H1 (cell line): ENCODE data around the gene LHCGR. TPM values are rescaled to one million over a fixed set of nuclear protein-coding genes. Genes with fewer than 3 reads are reported as not detected.

ENCODE experiments used
- CTCF ChIA-PET: fragments of 300-600 bp; sonication (Branson Sonifier 250); formaldehyde crosslinking; loops from one replicate; lab custom pipeline; 2021; ENCODE audit not compliant: partially characterized antibody; lab: Charles Lee
- POLR2A ChIA-PET: fragments of 300-600 bp; sonication (Branson Sonifier 250); formaldehyde crosslinking; loops from one replicate; lab custom pipeline; 2021; ENCODE audit warnings: inconsistent platforms; ENCODE audit not compliant: partially characterized antibody; lab: Charles Lee
- DNase-seq, 2 experiments: peaks; one replicate each; pipeline versions ENCODE4 v3.0.0 to v3.0.0-alpha.2; 2010 to 2022; ENCODE audit warnings: low spot score in 2 of 2, low read depth in 1 of 2, mixed read lengths in 1 of 2
- FAIRE-seq: peaks from 2 replicates; lab custom pipeline; 2011; peaks lifted over from hg19 to GRCh38; lab: Jason Lieb, UNC
- H2AFZ ChIP-seq: 2 replicates; pipeline ENCODE4 v1.8.1; 2012; ENCODE audit warnings: low read length, inconsistent platforms
- H2AK5ac ChIP-seq: 2 replicates; pipeline ENCODE4 v1.6.1; 2013; ENCODE audit warnings: low read depth, low read length
- H2BK120ac ChIP-seq: replicated peaks from 2 replicates; pipeline ENCODE3; 2013; ENCODE audit warnings: low read depth, low read length, inconsistent platforms
- H2BK12ac ChIP-seq: 2 replicates; pipeline ENCODE4 v1.6.1; 2013; ENCODE audit warnings: low read depth, low read length
- H2BK15ac ChIP-seq: 2 replicates; pipeline ENCODE4 v1.6.1; 2013; ENCODE audit warnings: low read length
- H2BK20ac ChIP-seq: 2 replicates; pipeline ENCODE4 v1.6.1; 2013; ENCODE audit warnings: low read length
- H2BK5ac ChIP-seq: 2 replicates; pipeline ENCODE4 v1.6.1; 2013; ENCODE audit warnings: low read depth, low read length
- H3K14ac ChIP-seq: 2 replicates; pipeline ENCODE4 v1.6.1; 2013; ENCODE audit warnings: inconsistent platforms; ENCODE audit not compliant: insufficient read length
- H3K18ac ChIP-seq: 2 replicates; pipeline ENCODE4 v1.6.1; 2013; ENCODE audit warnings: low read length; ENCODE audit errors: extremely low read depth
- H3K23ac ChIP-seq: 2 replicates; pipeline ENCODE4 v1.6.1; 2013; ENCODE audit warnings: inconsistent platforms; ENCODE audit not compliant: insufficient read length
- H3K23me2 ChIP-seq: 2 replicates; pipeline ENCODE4 v1.6.1; 2013; ENCODE audit warnings: low read depth, low read length
- H3K27ac ChIP-seq: 2 replicates; pipeline ENCODE4 v1.6.1; 2011; ENCODE audit warnings: low read depth, low read length, inconsistent platforms
- H3K27me3 ChIP-seq, 4 experiments: replicated peaks in 1 of 4; 1 replicate in 1 of 4; 2 replicates in 3 of 4; pipeline versions ENCODE4 v1.6.1 to v1.8.1; 2011 to 2013; ENCODE audit warnings: low read length in 3 of 4, mild to moderate bottlenecking in 3 of 4, inconsistent platforms in 2 of 4, mixed read lengths in 2 of 4, moderate library complexity in 1 of 4; ENCODE audit not compliant: control insufficient read depth in 3 of 4, insufficient read depth in 3 of 4; ENCODE audit errors: extremely low read depth in 1 of 4
- H3K36me3 ChIP-seq, 4 experiments: 2 replicates each; pipeline versions ENCODE4 v1.6.1 to v1.8.1; 2011 to 2013; ENCODE audit warnings: mild to moderate bottlenecking in 4 of 4, low read length in 3 of 4, moderate library complexity in 2 of 4, control low read depth in 1 of 4, inconsistent platforms in 1 of 4; ENCODE audit not compliant: insufficient read depth in 4 of 4, control insufficient read depth in 2 of 4
- H3K4ac ChIP-seq: replicated peaks from 2 replicates; pipeline ENCODE3; 2013; ENCODE audit warnings: low read length, low read depth, mixed read lengths, inconsistent platforms; ENCODE audit not compliant: insufficient read length
- H3K4me1 ChIP-seq, 4 experiments: replicated peaks in 1 of 4; 1 replicate in 1 of 4; 2 replicates in 3 of 4; pipeline versions ENCODE4 v1.6.1 to v1.8.1; 2011 to 2013; ENCODE audit warnings: low read length in 3 of 4, inconsistent platforms in 2 of 4, mixed read lengths in 1 of 4; ENCODE audit not compliant: insufficient read depth in 4 of 4, control insufficient read depth in 3 of 4
- H3K4me2 ChIP-seq, 2 experiments: 2 replicates each; pipeline versions ENCODE4 v1.6.1 to v1.8.1; 2011 to 2013; ENCODE audit warnings: low read depth in 2 of 2, low read length in 2 of 2, control low read depth in 1 of 2, inconsistent platforms in 1 of 2, mild to moderate bottlenecking in 1 of 2; ENCODE audit not compliant: insufficient read depth in 1 of 2
- H3K4me3 ChIP-seq, 4 experiments: fragments of 200-600, 300-600 bp in 1 of 4; sonication (generic), shearing (Covaris generic), sonication (Bioruptor Twin) in 1 of 4; 2 replicates each; pipeline versions ENCODE4 v1.5.1 to v1.8.1; 2011 to 2016; ENCODE audit warnings: low read length in 4 of 4, low read depth in 3 of 4, control low read depth in 2 of 4, inconsistent platforms in 2 of 4, mild to moderate bottlenecking in 2 of 4, mixed read lengths in 1 of 4, moderate library complexity in 1 of 4; ENCODE audit not compliant: insufficient read depth in 2 of 4; ENCODE audit errors: extremely low read depth in 1 of 4
- H3K56ac ChIP-seq: replicated peaks from 2 replicates; pipeline ENCODE3; 2013; ENCODE audit warnings: low read depth, mild to moderate bottlenecking, mixed read lengths, low read length, inconsistent platforms; ENCODE audit not compliant: insufficient read length
- H3K79me1 ChIP-seq: 2 replicates; pipeline ENCODE4 v1.6.1; 2013; ENCODE audit warnings: low read depth, low read length, control low read depth
- H3K79me2 ChIP-seq, 2 experiments: 2 replicates each; pipeline versions ENCODE4 v1.6.1 to v1.8.1; 2012 to 2013; ENCODE audit warnings: low read length in 2 of 2, mild to moderate bottlenecking in 2 of 2, inconsistent platforms in 1 of 2; ENCODE audit not compliant: insufficient read depth in 2 of 2, control insufficient read depth in 1 of 2
- H3K9ac ChIP-seq, 4 experiments: replicated peaks in 1 of 4; 1 replicate in 1 of 4; 2 replicates in 3 of 4; pipeline versions ENCODE4 v1.6.1 to v1.8.1; 2011 to 2013; ENCODE audit warnings: low read depth in 3 of 4, low read length in 3 of 4, control low read depth in 2 of 4, mild to moderate bottlenecking in 2 of 4, moderate library complexity in 2 of 4, inconsistent platforms in 1 of 4; ENCODE audit errors: extremely low read depth in 1 of 4
- H3K9me3 ChIP-seq, 2 experiments: 2 replicates each; pipeline versions ENCODE4 v1.6.1 to v1.8.1; 2012 to 2013; ENCODE audit warnings: mild to moderate bottlenecking in 2 of 2, moderate library complexity in 2 of 2, control low read depth in 1 of 2, inconsistent platforms in 1 of 2, low read depth in 1 of 2, low read length in 1 of 2, mixed read lengths in 1 of 2; ENCODE audit not compliant: insufficient read depth in 2 of 2
- H4K20me1 ChIP-seq, 2 experiments: replicated peaks in 1 of 2; 2 replicates each; pipeline versions ENCODE3 to v1.8.1; 2011 to 2013; ENCODE audit warnings: inconsistent platforms in 2 of 2, low read length in 2 of 2, mild to moderate bottlenecking in 1 of 2; ENCODE audit not compliant: insufficient read depth in 2 of 2, control insufficient read depth in 1 of 2
- H4K5ac ChIP-seq: 2 replicates; pipeline ENCODE4 v1.6.1; 2013; ENCODE audit warnings: low read length, low read depth, mixed read lengths, inconsistent platforms; ENCODE audit not compliant: insufficient read length
- H4K8ac ChIP-seq: 2 replicates; pipeline ENCODE4 v1.8.0; 2013; ENCODE audit warnings: mild to moderate bottlenecking, moderate library complexity, low read length, inconsistent platforms; ENCODE audit not compliant: insufficient read depth; ENCODE audit errors: extremely low read depth
- H4K91ac ChIP-seq: replicated peaks from 2 replicates; pipeline ENCODE3; 2013; ENCODE audit warnings: low read length, mixed read lengths, inconsistent platforms; ENCODE audit not compliant: insufficient read length
- CEBPB ChIP-seq: IDR thresholded peaks from 2 replicates; pipeline ENCODE4 v1.6.1; 2012; ENCODE audit warnings: low read depth, low read length
- SAP30 ChIP-seq: fragments of 300-600 bp; sonication (generic); IDR thresholded peaks from 2 replicates; pipeline ENCODE4 v1.7.1; 2012; ENCODE audit warnings: low read length, moderate library complexity, mild to moderate bottlenecking, inconsistent platforms; ENCODE audit not compliant: insufficient read depth, insufficient replicate concordance
- WGBS, 2 experiments: shearing (Covaris generic) in 1 of 2; methylation state at CpG; one replicate each; pipeline versions ENCODE4 v1.1.6 to v1.1.7; 2013 to 2015; ENCODE audit warnings: low lambda C conversion rate in 2 of 2, mixed read lengths in 2 of 2, inconsistent platforms in 1 of 2, low coverage in 1 of 2, missing lambda C conversion rate in 1 of 2; ENCODE audit not compliant: insufficient replicate concordance in 2 of 2, insufficient coverage in 1 of 2, insufficient read length in 1 of 2; ENCODE audit errors: extremely low coverage in 1 of 2, missing lambda C conversion rate in 1 of 2; 5-methylcytosine and 5-hydroxymethylcytosine counted together
- polyA plus RNA-seq, 7 experiments: library from polyadenylated mRNA; depleted of rRNA in 3 of 7; stranded (reverse) in 5 of 7; unstranded in 2 of 7; fragments of >200 nt in 5 of 7; fragments of 200-250 nt in 2 of 7; gene quantifications; 1 replicate in 5 of 7; 2 replicates in 1 of 7; 4 replicates in 1 of 7; pipeline versions ENCODE4 v1.2.1 to v1.2.3, GENCODE V29; 2011 to 2013; ENCODE audit warnings: missing spikeins in 2 of 7, mixed read lengths in 2 of 7
- total RNA-seq: library from RNA; stranded (reverse); fragmentation: NEBNext Ultra II Directional; extraction: Animal tissue kit (Norgen Biotek cat#: 25700); gene quantifications from 2 replicates; pipeline ENCODE4 v1.2.1, GENCODE V29; 2021

The LHCGR gene
- total and polyA plus RNA-seq, 2 of the 8 experiments (the other 6 are each of a cell fraction or from before 2014, with no cell fraction given) = 0.30 to 0.73 TPM

GRCh38 chr2:48717846-48718245 is 37.7 kb downstream of the LHCGR start:
- TF ChIP-seq CEBPB = 0 out of 2 replicates have a peak, but pooled peaks have one; percentile 10
- no peak for TF ChIP-seq SAP30
- no peaks in the 10 kb centered on the region for H3K79me2 ChIP-seq
- H3K4me3 ChIP-seq = no peak overlapping the region
- no peak overlapping the region for H4K91ac ChIP-seq
- H3K4me1 ChIP-seq = peaks cover 0 to 5% (median 1%) of the 10 kb centered on the region in 4 experiments; a peak in 2 of 7 replicates
- H3K36me3 ChIP-seq = no peaks in the 10 kb centered on the region
- WGBS, 2 experiments = 76% methylated on average over 3 of the region's 3 CpGs; no CpG with 5 or more reads in 1 of the 2 experiments
- no peak overlapping the region for H3K23ac ChIP-seq
- H2BK5ac ChIP-seq = no peak overlapping the region
- no peak overlapping the region for H4K5ac ChIP-seq
- ChIA-PET CTCF (interaction anchor here (0.6 to 3.3 kb wide), 5 partner anchors 10 to 117 kb away, joined by 3 to 16 read pairs (median 5); no protein-coding TSS in a partner anchor), POLR2A (no interaction called here)
- H3K56ac ChIP-seq = no peak overlapping the region
- FAIRE-seq (no peak), DNase-seq (no peak)
- no peak overlapping the region for H2BK15ac ChIP-seq
- no peaks in the 10 kb centered on the region for H3K23me2 ChIP-seq
- H3K4me2 ChIP-seq = no peak overlapping the region
- no peaks in the 10 kb centered on the region for H3K27me3 ChIP-seq
- H2BK20ac ChIP-seq = no peak overlapping the region
- no peak overlapping the region for H3K14ac ChIP-seq
- no peak overlapping the region for H2AFZ ChIP-seq
- H3K4ac ChIP-seq = no peak overlapping the region
- H3K9me3 ChIP-seq = no peaks in the 10 kb centered on the region
- H2BK12ac ChIP-seq = no peak overlapping the region
- H3K9ac ChIP-seq = no peak overlapping the region
- no peak overlapping the region for H2AK5ac ChIP-seq
- H2BK120ac ChIP-seq = no peak overlapping the region
- no peak overlapping the region for H3K27ac ChIP-seq
- no peaks in the 10 kb centered on the region for H3K79me1 ChIP-seq
- H4K20me1 ChIP-seq = no peaks in the 10 kb centered on the region
- H3K18ac ChIP-seq = no peak overlapping the region
- H4K8ac ChIP-seq = no peak overlapping the region
